HUDEP-2 (cell line): ENCODE measurements around the gene IPCEF1.

Experiments used
- DNase-seq, 76 experiments: peaks; one replicate each; lab custom pipeline; 2025; ENCODE audit not compliant: unreplicated experiment in 76 of 76; lab: John Stamatoyannopoulos, UW

Gene IPCEF1

DNA sequence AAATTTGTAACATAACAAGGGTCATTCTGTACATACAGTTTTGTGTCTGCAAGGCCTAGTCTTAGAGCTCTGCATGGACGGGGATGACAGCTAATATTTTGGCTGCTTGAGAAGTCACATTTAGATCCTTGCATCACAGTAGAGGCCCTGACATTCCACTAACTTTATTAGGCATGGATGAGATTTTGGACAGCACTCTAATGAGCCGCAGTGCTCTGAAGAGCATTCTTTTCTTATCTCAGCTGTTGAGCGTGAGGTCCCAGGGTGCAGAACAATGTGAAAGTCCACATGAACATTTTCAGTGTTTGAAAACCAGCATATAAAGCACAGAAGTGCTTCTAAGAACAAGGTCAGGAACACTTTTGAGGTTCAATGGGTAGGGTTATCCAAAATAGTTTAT, 58.9 kb downstream of the IPCEF1 start:
- DNase-seq = no peak

DNA sequence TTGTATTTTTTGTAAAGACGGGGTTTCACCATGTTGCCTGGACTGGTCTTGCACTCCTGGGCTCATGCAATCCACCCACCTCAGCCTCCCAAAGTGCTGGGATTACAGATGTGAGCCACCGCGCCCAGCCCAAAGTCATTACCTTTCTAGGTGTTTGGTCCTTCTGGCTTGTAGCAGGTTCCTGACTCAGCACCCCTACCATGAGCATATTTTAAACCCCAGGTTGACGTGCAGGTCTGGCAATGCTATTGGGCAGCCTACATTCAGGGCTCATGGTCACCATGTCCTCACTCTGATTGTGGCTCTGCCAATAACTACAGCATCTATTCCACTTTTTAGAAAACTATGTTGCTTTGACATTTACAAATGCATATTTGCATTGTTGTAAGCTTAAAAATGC, 59.4 kb downstream of the IPCEF1 start:
- no peak for DNase-seq

DNA sequence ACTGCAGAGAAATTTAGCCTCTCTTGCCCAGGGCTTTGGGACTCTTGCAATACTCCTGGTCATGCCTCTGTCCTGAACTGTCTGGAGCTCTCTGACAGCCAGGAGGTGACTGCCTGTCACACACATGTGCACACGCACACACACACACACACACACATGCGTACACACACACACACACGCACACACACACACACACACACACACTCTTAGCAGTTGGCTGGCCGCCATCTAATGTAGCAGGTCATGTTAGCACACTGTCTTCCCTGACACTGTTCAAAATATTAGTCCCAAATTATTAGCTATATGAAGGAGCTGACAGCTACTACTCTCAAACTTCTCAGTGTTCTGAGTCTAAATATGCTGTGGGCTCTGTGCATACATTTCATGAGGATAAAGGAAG, 60.9 kb downstream of the IPCEF1 start:
- no peak for DNase-seq

DNA sequence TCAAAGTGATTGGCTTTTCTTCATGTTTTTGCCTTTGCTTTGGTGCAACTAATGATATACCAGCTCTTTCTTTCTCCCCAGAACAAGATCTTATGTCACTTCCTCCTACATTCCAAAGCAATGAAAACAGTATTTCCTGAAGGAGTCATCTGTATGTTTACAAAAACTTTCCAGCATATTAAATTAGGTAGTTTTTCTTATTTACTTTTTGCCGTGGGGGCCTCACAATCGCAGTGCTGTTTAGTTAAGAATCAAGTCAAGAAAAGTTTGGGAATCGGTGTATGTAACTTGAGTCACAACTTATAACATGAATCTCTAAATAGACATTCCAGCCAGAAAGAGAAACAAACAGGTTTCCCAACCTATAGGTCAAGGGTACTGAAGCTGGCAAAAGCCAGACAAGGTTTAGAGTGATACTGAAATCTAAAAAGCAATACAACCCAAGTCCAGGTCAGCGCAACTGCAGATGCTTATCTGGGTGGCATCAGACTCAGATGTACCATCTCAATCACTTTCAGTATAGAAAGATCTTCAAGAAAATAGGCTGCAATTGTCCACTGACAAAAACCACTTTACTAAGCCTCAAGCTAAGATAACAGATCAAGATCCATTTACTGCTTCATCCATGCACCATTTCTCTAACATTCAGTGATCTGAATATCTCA, 63.6 kb downstream of the IPCEF1 start:
- no peak for DNase-seq

DNA sequence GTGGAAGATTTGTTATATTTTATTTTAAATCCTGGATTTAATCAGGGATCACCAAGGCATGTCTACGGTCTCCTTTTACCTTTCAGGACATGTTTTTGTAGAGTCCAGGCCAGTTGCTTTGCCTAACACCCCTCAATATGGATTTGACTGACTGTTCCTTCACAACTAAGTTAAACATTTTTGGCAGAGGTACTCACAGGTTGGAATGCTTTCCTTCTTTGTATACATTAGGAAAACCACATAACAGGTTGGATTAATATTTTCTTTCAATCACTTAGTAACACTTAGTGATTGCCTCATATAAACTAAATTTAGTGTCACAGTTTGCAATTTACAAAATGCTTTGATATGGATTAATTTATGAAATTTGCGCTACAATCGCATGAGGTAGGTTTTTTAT, 64.5 kb downstream of the IPCEF1 start:
- DNase-seq = no peak

DNA sequence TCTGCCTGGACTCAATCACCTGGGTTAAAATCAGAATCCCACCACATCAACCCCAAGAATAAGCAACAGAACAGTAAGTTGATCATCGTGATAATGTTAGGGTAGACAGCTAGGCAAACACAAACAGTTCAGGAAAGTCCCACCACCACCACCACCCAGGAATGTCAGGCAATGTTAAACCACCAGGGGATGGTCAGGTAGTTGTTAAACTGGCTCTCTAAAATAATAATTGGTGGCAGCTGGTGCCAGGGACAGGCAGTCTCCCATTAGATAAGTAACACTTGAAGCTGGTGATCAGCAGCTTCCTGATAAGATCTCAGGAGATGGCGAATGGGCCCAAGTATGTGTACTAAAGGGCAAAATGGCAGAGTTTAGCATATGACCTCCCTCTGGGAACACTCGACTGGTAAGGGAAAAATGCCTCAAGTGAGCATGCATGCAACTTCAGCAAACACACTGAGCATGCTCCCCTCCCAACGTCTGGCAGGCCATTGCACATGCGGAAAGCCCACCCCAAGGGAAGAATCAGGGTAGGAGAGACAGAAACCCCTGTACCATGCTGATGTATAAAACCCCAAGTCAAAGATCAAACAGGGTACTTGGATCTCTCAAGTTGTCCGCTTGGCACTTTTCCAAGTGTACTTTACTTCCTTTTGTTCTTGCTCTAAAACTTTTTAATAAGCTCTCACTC, 66.6 kb downstream of the IPCEF1 start:
- no peak for DNase-seq

DNA sequence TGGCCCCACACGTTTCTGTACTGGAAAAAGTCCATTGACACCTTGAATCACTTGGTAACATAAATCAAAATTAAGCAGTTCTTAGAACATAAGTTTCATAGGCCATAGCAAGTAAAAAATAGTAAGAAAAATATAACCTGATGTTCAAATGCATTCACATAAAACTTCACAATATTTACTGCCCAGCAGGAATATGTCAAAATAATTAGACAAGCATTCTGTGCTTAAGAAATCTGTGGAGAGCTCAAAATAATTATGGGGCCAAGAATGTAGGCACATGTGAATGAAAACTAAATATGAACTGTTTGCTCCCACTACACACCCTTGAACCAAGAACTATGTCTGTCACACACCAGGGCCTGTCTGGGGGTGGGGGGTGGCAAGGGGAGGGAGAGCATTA, 70.8 kb downstream of the IPCEF1 start:
- DNase-seq = no peak

DNA sequence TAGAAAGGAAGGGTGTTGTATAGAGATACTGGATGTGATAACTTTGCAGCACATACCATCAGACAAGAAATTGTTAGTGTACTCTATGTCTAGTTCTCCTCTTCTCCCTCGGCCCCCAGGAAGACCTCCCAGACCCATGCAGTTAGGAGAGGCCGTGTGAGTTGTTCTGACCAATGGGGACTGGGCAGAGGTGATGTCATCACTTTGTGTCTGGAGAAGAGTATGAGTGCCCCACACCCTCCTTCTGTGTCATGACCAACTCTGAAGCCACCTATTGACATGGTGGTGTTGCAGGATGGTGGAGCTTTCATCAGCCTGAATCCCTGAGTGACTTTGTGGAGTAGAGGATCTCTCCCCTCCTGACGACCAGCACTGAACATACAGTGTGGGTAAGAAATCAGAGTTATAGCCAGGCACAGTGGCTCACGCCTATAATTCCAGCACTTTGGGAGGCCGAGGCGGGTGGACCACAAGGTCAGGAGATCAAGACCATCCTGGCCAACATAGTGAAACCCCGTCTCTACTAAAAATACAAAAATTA, 72.2 kb downstream of the IPCEF1 start:
- no peak for DNase-seq

DNA sequence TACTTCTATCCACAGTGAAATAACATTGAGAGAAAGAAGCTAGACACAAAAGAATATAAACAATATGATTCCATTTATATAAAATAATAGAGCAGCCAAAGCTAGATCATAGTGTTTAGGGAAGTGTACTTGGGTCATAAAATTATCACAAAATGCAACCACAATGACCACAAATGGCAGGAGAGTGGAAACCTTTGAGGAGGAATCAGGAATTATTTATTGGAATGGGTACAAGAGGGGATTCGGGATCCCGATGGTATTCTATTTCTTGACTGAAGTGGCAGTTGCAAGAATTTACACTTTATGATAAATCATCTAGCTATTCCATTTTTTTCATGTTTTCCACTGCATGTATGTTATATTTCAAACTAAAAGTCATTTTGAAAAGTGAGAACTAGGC, 76.1 kb downstream of the IPCEF1 start:
- DNase-seq = no peak

DNA sequence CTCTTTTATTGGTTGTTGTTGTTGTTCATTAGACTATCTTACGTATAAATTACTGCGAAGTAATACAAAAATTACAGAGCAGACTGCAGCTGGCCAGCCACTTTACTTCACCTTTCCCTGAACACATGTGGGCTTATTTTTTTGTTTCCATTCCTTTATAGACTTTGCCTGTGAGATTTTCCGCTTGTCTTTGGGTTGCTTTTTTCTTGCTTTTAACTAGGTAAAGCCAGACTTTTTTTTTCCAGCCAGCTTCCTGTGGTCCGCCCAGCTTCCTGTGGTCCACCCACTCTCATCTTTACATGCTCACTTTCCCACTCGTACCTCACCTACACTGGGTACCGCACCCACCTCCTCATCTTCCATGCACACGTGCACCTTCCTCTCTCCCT, 79.0 kb downstream of the IPCEF1 start:
- DNase-seq = no peak

DNA sequence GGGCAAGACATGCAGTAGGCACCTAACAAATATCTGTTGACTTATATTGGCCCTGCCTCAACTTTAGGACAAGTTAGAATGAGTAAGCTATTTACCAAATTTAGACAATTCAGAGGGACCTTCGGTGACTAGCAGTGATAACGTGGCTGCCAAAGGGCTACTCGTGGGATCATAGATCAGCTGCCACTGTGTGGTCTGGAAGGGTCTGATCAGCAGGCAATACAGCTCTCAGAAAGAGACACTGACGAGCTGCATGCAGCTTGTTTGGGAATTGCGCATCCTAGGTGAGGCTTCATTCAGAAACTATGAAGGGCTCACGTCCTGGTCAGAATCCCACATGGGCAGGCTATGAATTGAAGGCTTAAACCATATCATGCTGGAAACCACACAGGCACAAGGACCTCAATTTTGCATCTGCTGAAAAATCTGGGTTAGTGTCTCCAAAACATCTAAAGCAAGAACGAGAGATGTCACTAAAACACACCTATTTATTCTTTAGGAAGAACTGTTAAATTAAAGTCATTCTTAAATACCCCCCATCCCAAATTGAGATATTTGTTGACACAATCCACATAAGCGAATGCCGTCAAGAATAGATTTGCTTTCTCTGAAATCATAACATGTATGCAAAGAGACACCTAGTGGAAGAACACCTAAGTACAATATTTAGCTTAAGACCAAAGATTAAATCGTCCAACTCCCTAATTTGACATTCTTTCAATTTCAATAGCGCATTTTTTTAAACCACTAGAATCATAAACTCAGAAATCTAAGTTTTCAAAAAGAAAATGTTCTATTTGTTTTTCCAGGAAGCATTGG, 79.6 kb downstream of the IPCEF1 start:
- peak in 10 of 76 experiments; percentile 9 to 34 (median 24) for DNase-seq

DNA sequence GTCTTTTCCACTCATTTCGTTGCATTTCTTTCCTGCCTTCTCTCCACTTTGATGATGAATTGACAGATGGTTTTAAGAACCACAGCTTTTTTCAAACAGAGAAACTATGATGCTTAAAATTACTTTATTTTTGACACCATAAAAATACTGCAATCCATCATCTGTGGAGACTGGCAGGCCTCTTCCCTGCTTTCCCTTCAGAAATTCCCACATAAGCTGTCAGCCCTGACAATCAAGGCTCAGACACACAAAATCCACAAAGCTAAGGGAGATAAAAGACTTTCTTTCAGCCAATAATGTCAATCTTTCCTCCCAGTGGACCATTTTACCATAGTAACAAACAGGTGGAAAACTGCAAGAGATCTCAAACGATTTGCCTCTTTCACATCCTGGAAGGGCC, 82.4 kb downstream of the IPCEF1 start:
- no peak for DNase-seq

DNA sequence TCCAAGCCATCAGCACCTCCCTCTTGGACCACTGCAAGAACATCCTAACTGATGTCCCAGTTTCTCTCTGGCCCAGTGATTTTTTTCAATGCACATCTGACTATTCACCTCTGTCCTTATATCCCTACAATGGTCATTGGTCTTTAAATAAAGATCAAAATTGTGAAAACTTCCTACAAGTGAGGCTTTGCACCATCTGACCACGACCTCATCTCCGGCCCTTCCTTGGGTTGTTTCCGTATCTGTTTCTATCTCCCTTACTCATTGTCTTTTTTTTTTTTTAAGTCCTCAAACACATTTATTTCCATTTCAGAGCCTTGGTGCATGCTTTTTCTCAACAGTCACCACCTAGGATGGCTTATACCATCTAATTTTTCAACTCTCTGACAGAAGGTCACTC, 88.1 kb downstream of the IPCEF1 start:
- DNase-seq = no peak

DNA sequence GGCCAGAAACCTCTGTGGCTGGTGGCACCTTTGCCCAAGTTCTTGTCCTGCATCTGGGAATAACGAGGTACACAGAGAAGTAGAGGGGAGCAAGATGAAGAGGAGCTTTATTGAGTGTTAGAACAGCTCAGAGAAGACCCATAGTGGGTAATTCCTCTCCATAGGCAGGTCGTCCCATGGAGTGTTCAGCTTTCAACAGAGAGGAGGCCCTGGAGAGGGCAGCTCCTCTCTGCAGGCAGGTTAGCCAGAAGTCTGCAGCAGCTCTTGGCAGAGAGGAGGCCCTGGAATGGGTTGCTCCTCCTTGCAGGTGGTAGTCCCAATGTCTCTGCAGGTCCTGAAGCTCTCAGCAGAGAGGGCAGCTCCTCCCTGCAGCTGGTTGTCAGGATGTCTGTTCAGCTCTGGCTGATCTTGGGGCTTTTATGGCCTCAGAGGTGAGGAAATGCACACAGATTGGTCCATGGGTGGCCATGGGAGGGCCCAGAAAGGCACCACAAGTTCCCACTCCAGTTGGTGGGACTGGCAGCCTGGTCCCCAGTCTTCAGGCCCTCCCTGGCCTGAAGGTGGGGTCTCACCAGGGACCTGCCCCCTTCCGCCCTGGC, 89.0 kb downstream of the IPCEF1 start:
- no peak for DNase-seq

DNA sequence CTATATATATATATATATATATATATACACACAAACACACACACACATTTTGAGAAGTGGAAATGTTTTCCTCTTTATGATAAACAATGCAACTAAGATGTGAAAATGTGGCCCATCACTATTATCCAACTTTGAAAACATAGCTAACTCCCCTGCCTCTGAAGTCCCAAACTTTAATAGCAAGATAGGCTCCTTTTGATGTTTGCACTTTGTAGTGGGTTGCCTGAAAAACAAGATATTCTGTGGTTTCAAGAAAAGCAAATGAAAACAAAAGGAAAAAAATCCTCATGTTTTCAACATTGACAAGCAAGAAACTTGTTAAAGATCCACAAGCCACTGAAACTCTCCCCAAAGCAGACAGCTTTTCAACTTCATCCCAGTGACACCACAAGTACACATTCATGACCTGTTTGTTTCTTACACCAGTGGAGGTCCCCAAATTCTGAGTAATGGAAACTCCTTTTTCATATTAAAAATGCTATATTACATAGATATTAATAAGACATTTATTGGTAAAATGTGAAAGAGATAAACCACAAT, 90.0 kb downstream of the IPCEF1 start:
- DNase-seq = no peak

DNA sequence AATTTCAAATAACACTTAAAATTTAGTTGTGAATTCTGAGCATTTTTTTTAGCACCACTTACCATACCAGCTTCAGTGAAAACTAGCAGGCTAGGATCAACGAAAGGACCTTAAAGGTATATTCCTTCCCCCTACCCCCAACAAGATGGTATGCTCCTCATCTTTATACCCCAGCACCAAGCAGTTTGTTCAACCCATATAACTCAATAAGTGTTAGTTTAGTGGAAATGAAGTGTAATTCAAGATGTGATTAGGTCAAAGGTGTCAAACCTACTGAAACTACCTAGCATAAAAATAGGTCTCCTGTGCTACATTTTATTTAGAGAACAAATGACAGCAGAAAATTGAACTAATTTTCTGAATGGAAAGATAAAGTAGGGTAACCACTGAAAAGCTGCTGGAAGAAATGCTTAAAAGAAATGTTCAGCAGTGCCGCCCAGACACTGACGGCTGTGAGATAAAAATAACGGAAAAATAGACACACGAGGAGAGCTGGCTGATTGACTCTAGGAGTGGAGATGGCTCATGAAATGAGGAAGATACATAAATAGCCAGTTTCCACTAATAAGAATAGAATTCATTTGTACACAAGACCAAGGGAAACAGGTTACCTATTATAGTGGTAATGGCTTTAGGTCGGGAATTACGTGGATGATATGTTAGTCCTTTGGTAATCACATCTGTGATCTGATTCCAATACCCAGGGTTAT, 94.8 kb downstream of the IPCEF1 start:
- peak in 3 of 76 experiments; percentile 5 to 28 (median 19) for DNase-seq

DNA sequence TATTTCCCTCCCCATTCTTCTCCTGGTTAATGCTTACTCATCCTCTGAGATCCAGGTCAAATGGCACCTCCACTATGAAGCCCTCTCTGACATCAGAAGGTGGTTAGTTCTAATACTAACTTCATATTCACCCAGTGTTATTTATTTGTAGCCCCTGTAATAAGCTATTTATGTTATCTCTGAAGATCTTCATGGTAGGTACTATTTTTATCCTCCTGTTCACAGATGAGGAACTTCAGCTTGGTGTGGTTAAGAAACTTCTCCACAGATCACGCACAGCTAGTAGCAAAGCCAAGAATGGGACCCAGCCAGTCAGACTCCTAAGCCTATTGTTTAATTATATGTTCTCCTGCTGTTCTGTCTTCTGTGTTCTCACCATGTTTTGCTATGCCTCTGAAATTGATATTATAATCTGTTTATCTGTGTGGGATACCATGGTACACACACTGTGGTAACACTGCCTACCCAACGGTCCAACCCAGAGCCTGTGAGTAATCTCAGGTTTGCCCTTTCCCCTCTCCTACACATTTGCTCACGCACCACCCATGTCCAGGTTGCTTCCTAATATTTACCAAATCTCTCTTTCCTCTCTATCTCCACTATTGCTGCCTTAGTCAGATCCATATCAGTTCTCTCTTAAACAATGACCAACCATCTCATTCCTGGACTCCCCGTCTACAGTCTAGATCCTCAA, 98.4 kb downstream of the IPCEF1 start:
- DNase-seq = no peak

DNA sequence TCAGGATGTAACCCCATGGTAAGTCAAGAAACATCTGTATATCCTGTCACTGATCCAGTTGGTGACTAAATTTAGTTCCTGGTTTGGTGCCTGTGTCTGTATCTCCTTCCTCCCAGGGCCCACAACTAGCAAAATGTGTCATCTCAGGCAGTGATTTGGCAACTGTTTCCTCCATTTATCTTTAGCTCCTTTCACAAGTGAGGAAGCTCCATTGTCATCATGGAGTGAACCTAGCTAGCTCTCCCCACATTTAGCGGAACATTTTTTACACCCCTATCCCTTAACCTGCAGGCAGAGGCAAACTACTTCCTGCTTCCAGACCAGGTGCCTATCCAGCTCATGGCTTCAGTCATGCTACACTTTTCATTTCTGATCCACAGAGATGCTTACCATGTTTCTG, 99.5 kb downstream of the IPCEF1 start:
- DNase-seq = no peak

DNA sequence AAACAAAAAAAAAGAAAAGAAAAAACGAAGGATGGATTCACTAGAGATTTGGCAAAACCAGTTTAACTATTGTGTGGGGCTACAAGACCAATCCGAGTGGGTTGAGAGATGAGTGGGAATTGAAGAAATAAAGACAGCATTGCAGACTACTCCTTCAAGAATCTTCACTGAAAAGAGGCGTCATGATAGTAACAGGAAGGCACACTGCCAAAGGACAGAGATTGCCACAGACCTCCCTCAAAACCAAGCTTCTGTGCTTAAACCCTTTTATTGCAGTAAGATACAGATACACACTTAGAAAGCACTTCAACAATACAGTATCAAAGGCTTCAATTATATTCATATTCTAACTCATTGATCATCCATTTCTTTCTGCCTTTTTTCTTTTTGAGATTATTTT, 103.9 kb downstream of the IPCEF1 start:
- DNase-seq = no peak

DNA sequence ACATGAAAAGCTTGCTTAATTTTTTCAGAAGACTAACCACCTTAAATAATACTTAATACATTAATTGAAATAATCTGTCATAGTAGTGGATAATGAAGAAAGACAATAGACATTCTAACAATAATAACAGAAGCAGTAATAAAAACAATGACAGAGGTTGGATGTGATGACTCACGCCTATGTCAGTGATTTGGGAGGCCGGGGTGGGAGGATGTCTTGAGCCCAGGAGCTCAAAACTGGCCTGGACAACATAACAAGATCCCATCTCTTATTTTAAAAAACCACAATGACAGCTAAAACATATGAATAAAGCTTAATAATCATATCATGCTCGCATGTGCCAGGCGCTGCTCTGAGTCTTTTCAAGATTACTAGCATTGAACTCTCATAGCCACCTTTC, 105.5 kb downstream of the IPCEF1 start:
- no peak for DNase-seq
